Measurements from ENCODE around the gene AP1S2. TPM values are rescaled to one million over a fixed set of nuclear protein-coding genes. Genes with fewer than 3 reads are reported as not detected.

AP1S2 gene
- total and polyA plus RNA-seq, 2 of the 8 experiments (the other 6 are each of a cell fraction or from before 2014, with no cell fraction given) = 88.2 to 237 TPM

DNA sequence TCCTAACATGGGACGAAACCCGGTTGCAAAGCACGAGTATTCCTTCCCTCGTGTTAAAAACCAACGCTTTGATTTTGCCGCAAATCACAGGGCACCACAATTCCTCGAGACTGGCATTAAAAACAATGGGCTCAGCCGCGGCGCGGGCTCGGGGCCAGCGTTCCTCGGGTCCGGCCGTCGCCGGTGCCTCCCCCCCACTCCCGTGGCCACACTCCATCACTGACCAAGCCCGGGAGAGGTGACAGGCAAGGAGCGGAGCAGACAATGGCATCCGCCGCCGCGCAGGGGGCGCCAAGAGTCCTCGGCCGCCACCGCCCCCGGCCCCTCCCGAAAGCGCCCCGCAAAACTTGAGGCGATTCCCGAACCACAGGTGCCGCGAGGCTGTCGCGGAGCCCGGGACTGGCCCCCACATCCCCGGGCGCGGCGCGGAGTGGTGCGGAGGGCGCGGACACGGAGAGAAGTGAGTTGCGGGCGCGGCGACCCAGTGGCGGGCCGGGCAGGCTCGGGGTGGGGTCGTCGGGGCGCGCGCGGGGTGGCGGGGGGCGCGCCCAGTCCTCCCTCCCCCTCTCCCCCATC, 445 bp downstream of the AP1S2 start:
- H3K36me3 ChIP-seq (ENCODE audit: control insufficient read depth in 2 of 4, insufficient read depth in 4 of 4, low read length in 3 of 4) = peaks cover 0 to 46% (median 6%) of the 10 kb centered on the region in 4 experiments; a peak in 4 of 8 replicates
- H3K18ac ChIP-seq (ENCODE audit: extremely low read depth, low read length) = peak overlapping the region; percentile 24; the same call in 1 of the 2 replicates
- peaks cover 11 to 52% of the 10 kb centered on the region in 2 experiments for H3K79me2 ChIP-seq (ENCODE audit: control insufficient read depth in 1 of 2, insufficient read depth in 2 of 2, low read length in 2 of 2)
- no peaks in the 10 kb centered on the region for H3K9me3 ChIP-seq (ENCODE audit: insufficient read depth in 2 of 2, low read depth in 1 of 2, low read length in 1 of 2)
- no peak overlapping the region for H2AK5ac ChIP-seq (ENCODE audit: low read depth, low read length)
- no peak overlapping the region for H3K23ac ChIP-seq (ENCODE audit: insufficient read length)
- H4K20me1 ChIP-seq (replicated peaks in 1 of 2; ENCODE audit: control insufficient read depth in 1 of 2, insufficient read depth in 2 of 2, low read length in 2 of 2) = peaks cover 0 to 6% of the 10 kb centered on the region in 2 experiments
- H3K9ac ChIP-seq (replicated peaks in 1 of 4; ENCODE audit: extremely low read depth in 1 of 4, low read depth in 3 of 4, low read length in 3 of 4) = peak overlapping the region; percentile 22 to 71 (median 63); a peak in 5 of 7 replicates
- POLR2A ChIA-PET (ENCODE audit: partially characterized antibody) = interaction anchor here (1.3 to 1.6 kb wide), 2 partner anchors 11 to 93 kb away, joined by 4 to 5 read pairs; no protein-coding TSS in a partner anchor
- H2BK5ac ChIP-seq (ENCODE audit: low read depth, low read length) = no peak overlapping the region
- CTCF ChIA-PET (ENCODE audit: partially characterized antibody) = no interaction called here
- H3K27me3 ChIP-seq (replicated peaks in 1 of 4; ENCODE audit: control insufficient read depth in 3 of 4, extremely low read depth in 1 of 4, insufficient read depth in 3 of 4, low read length in 3 of 4) = no peaks in the 10 kb centered on the region
- H3K4me1 ChIP-seq (replicated peaks in 1 of 4; ENCODE audit: control insufficient read depth in 3 of 4, insufficient read depth in 4 of 4, low read length in 3 of 4) = peaks cover 0 to 6% (median under 1%) of the 10 kb centered on the region in 4 experiments; a peak in 3 of 7 replicates
- DNase-seq (ENCODE audit: low read depth in 1 of 2, low spot score in 2 of 2) (peak in 1 of 2 experiments; percentile 58), FAIRE-seq (no peak)
- H3K4ac ChIP-seq (replicated peaks; ENCODE audit: insufficient read length, low read depth, low read length) = no peak overlapping the region
- H2BK120ac ChIP-seq (replicated peaks; ENCODE audit: low read depth, low read length) = no peak overlapping the region
- H4K8ac ChIP-seq (ENCODE audit: extremely low read depth, insufficient read depth, low read length) = no peak overlapping the region
- H2BK15ac ChIP-seq (ENCODE audit: low read length) = no peak overlapping the region
- H3K4me2 ChIP-seq (ENCODE audit: insufficient read depth in 1 of 2, low read depth in 2 of 2, low read length in 2 of 2) = peak overlapping the region; percentile 71 to 84
- no peak overlapping the region for H2BK12ac ChIP-seq (ENCODE audit: low read depth, low read length)
- H2BK20ac ChIP-seq (ENCODE audit: low read length) = no peak overlapping the region
- H3K14ac ChIP-seq (ENCODE audit: insufficient read length) = no peak overlapping the region
- H3K56ac ChIP-seq (replicated peaks; ENCODE audit: insufficient read length, low read depth, low read length) = no peak overlapping the region
- 1% methylated on average over 17 of the region's 65 CpGs; no CpG with 5 or more reads in 1 of the 2 experiments for WGBS, 2 experiments (ENCODE audit: extremely low coverage in 1 of 2, insufficient coverage in 1 of 2, insufficient read length in 1 of 2, insufficient replicate concordance in 2 of 2, low coverage in 1 of 2, low lambda C conversion rate in 2 of 2, missing lambda C conversion rate in 1 of 2)
- no peak overlapping the region for H3K27ac ChIP-seq (ENCODE audit: low read depth, low read length)
- no peak overlapping the region for H2AFZ ChIP-seq (ENCODE audit: low read length)
- H3K23me2 ChIP-seq (ENCODE audit: low read depth, low read length) = peaks cover 8% of the 10 kb centered on the region; the same call in 1 of the 2 replicates
- H4K5ac ChIP-seq (ENCODE audit: insufficient read length, low read depth, low read length) = no peak overlapping the region
- peak overlapping the region; percentile 48 to 99 (median 86) for H3K4me3 ChIP-seq (ENCODE audit: extremely low read depth in 1 of 4, insufficient read depth in 2 of 4, low read depth in 3 of 4, low read length in 4 of 4)
- no peak overlapping the region for H4K91ac ChIP-seq (replicated peaks; ENCODE audit: insufficient read length, low read length)
- no peaks in the 10 kb centered on the region for H3K79me1 ChIP-seq (ENCODE audit: low read depth, low read length)
- TF ChIP-seq, protein P1, sequence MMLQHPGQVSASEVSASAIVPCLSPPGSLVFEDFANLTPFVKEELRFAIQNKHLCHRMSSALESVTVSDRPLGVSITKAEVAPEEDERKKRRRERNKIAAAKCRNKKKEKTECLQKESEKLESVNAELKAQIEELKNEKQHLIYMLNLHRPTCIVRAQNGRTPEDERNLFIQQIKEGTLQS (IDR thresholded peaks at IDR 0.05; ENCODE audit: insufficient read depth, low read depth, low read length) = no peak
- TF ChIP-seq JUN (IDR thresholded peaks at IDR 0.05; ENCODE audit: low read depth, low read length) = no peak
- TF ChIP-seq YY1 (IDR thresholded peaks at IDR 0.05; ENCODE audit: low read depth, low read length) = no peak
- no peak for TF ChIP-seq SUZ12 (IDR thresholded peaks at IDR 0.05; ENCODE audit: low read length)
- TF ChIP-seq, protein P2, sequence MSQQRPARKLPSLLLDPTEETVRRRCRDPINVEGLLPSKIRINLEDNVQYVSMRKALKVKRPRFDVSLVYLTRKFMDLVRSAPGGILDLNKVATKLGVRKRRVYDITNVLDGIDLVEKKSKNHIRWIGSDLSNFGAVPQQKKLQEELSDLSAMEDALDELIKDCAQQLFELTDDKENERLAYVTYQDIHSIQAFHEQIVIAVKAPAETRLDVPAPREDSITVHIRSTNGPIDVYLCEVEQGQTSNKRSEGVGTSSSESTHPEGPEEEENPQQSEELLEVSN (IDR thresholded peaks at IDR 0.05) = no peak
- no peak for TF ChIP-seq NANOG (IDR thresholded peaks at IDR 0.05; ENCODE audit: insufficient read depth, low read depth, low read length, poor library complexity, severe bottlenecking)
- TF ChIP-seq, protein P3, sequence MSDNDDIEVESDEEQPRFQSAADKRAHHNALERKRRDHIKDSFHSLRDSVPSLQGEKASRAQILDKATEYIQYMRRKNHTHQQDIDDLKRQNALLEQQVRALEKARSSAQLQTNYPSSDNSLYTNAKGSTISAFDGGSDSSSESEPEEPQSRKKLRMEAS (IDR thresholded peaks at IDR 0.05) = 0 out of 2 replicates have a peak, but pooled peaks have one; percentile 13
- TF ChIP-seq CHD1 (IDR thresholded peaks at IDR 0.05; ENCODE audit: low read depth, low read length) = no peak
- TF ChIP-seq GABPA (IDR thresholded peaks at IDR 0.05; ENCODE audit: borderline replicate concordance, insufficient read depth, low read length) = no peak
- TF ChIP-seq FOSL1 (IDR thresholded peaks at IDR 0.05; ENCODE audit: insufficient read depth, low read depth, low read length) = no peak
- TF ChIP-seq EZH2 (IDR thresholded peaks at IDR 0.05; ENCODE audit: low read depth, low read length, severe bottlenecking) = no peak
